ENCODE measurements around the gene CAMK2D.

CAMK2D gene

GRCh38 chr4:113677325-113677724, 84.2 kb downstream of the CAMK2D start:
- no peak for DNase-seq

- DNase-seq, result no peak
Measured at GRCh38 chr4:113675731-113676697, 85.5 kb downstream of the CAMK2D start.

GRCh38 chr4:113674733-113675132, 86.8 kb downstream of the CAMK2D start:
- DNase-seq, result no peak

GRCh38 chr4:113674251-113674650, 87.3 kb downstream of the CAMK2D start:
- DNase-seq, result no peak

GRCh38 chr4:113673450-113673849, 88.1 kb downstream of the CAMK2D start:
- DNase-seq, result no peak

DNA sequence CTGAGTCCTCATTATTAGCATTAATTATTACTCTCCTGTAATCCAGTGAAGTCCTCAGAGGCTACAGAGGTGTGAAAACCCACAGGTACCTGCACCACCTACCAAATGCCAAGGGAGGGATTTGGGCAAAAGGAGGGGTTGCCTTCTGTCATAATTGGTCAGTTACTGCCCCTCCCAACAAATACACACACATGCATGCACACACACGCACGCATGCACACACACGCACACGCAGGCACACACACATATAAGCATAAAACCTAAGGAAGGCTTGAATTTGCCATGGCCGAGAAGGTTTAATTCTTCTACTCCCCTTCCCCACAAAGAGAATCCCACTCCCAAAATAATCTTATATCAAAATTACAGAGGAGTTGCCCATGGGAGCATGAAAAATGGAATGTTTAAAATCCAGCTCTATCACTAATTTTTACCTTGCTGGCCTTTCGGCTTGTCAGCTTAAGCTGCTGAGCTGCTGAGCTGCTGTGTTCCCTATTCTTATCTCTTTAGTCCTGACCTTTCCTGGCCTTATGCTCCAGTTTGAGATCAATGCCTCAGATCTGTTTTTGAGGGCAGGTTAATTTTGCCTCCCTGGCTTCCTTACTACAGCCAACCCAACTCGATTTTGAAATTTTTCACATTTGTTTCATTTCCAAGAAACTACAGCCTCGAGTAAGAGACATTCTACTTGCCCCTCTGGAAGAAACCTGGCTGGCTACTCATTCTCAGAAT, 95.0 kb downstream of the CAMK2D start:
- no peak for DNase-seq

GRCh38 chr4:113665036-113665435, 96.5 kb downstream of the CAMK2D start:
- no peak for DNase-seq

DNA sequence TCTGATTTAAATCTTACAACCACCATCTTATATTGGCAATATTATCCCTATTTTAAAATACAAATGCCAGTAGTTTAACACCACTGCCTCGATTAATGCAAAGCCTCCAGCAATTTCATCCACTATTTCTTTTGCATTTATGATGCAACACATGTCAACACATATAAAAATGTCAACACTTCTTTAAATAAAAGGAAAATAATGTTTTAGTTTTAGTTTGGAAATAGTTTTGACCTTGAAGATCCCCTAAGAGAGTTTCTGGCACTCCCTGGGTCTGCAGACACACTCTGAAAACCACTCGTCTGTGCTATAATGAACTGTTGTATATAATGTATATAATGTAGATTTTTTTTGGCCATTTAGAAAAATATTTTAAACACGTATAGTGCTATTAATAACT, 99.0 kb downstream of the CAMK2D start:
- DNase-seq, result no peak

GRCh38 chr4:113659127-113659526, 102.4 kb downstream of the CAMK2D start:
- no peak for DNase-seq

GRCh38 chr4:113657586-113658233, 103.8 kb downstream of the CAMK2D start:
- no peak for DNase-seq

GRCh38 chr4:113653871-113654270, 107.7 kb downstream of the CAMK2D start:
- DNase-seq, result no peak

DNA sequence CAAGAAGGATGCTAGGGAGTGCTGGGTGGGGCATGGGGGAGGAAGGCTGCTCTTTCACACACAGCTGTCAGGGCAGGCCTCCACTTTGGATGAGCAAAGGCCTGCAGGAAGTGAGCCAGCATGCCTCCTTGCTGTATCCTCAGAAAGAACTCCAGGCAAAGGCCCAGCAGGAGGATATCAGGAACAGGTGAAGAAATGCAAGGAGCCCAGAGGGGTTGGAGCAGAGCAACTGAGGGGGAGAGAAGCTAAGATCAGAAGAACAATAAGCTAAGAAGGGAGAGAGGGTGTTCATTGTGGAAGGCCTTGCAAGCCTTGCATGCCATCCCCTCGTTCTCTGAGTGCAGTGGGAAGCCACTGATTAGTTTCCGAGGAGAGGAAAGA, 115.1 kb downstream of the CAMK2D start:
- DNase-seq, result no peak

- DNase-seq, result no peak
Measured at GRCh38 chr4:113645771-113646441, 115.6 kb downstream of the CAMK2D start.

- DNase-seq, result no peak
Measured at GRCh38 chr4:113645288-113645687, 116.2 kb downstream of the CAMK2D start.

GRCh38 chr4:113644398-113644797, 117.1 kb downstream of the CAMK2D start:
- no peak for DNase-seq

DNA sequence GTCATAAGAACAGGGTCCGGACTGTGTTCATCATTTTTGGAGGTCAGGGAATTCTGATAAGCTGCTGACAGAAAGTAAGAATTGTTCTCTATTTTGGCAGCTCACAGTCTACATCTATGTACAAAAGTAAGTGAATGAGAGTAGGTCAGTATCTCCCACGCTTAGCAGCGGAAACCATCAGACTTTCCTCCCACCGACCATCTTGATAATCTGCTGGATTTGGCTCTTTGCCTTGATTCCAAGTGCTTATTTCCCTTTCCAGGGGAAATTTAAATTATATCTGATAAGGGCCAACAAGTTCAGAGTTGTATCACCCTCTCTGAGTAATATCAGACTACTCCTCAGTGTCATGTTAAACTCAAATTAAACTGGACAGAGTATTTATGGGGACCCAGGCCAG, 118.0 kb downstream of the CAMK2D start:
- no peak for DNase-seq

DNA sequence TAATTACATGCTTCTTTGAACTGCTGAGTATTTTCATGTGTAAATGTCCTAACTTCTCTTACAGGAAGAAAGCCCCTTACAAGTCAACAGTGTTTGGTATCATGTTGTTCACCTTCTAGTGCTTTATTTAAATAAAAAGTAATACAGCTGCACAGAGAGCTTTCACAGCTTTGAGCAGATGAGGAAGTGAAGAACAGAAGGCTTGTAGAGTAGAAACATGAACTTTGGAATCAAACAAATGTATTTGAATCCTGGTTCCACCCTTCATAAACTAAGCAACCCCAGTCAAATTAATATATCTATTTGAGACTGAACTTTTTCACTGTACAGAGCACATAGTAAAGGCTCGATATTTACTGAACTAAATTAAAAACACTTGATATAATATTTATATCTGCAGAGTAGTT, 120.5 kb downstream of the CAMK2D start:
- no peak for DNase-seq

- no peak for DNase-seq
Measured at GRCh38 chr4:113639326-113639725, 122.2 kb downstream of the CAMK2D start.

DNA sequence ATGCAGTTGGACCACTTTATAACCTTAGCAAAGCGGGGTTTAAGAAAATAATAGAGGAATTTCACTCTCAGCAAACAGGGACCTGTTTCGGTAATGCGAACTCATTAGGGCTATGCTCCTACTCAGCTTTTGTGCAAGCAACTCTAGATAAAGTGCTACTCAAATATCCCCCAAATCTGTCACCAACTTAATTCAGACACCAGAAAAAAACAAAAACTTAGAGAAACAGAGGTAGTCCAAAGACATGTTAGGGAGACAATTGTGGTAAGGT, 123.0 kb downstream of the CAMK2D start:
- DNase-seq, result no peak

DNA sequence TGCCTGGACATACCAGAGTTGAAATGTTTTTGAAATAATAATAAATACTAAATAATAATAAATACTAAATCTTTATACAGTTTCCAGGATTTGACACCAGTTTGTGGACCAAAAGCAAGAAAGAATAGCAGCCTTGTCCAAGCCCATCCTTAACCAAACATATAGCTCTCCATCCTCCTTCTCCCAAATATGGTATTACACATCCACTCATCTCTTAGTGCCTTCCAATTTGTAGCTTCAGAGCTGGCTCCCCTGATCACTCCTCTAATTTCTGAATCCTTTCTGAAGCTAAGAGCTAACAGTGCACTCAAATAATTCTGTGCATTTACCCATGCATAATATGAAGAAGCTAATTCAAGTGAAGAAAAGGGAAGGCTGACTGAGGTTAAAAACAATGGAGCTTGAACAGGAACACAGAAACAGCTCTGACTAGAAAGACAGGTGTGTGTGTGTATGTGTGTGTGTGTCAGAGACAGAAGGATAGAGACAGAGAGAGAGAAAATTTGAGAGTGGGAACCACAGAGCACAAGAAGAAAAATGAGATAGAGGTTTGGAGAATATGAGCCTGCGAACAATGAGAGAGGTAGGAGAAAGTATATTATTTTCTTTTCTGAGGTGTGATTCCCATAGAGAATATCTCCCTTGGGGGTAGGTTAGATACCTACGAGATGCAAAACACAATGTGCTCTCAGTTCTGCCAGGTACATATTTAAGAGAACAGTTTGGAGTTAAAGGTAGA, 123.5 kb downstream of the CAMK2D start:
- no peak for DNase-seq

DNA sequence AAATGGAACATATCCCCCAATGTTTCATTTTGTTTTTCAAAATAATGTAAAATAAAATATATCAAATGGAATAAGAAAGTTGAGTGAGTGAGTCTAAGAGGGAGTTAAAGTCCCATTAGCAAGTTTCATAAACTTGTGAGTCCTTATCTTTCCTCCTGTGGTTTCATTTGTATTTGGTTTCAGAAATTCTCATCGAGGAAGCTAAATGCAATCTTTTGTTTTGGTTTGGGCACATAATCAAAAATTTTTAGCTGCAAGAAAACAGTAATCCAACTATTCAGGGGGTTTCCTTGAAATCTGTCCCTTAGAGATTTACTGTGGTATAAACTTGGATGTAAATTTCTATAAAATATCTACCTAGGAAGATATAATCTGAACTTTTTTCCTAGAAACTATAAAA, 124.2 kb downstream of the CAMK2D start:
- no peak for DNase-seq

DNA sequence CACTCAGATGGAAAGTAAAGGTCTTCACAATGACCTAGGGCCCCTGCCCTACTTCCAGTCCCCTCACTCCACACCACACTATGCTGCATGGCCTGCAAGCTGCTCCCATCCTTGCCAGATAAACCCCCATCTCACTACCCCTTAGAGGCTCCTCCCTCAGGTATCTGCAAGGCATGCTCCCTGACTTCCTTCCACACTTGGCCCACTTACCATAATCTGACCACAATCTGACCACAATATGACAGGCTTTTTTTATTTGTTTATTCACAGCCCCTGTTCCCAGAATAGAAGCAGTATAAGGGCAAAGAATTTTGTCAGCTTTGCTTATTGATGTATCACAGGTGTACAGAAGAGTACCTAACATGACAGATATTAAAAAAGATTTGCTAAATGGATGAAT, 124.7 kb downstream of the CAMK2D start:
- no peak for DNase-seq

GRCh38 chr4:113636438-113636818, 125.1 kb downstream of the CAMK2D start:
- no peak for DNase-seq
